IMR-90 (cell line): Measurements from ENCODE around the gene BRSK1. TPM values are rescaled to one million over a fixed set of nuclear protein-coding genes. Genes with fewer than 3 reads are reported as not detected.

ENCODE experiments used
- ATAC-seq: fragments of 200-7000 bp; cut with Tn5 transposase; 2 replicates; pipeline ENCODE4 v1.9.1; 2020; ENCODE audit warnings: low read depth, mild to moderate bottlenecking, moderate library complexity
- BruUV-seq: library from RNA; stranded (reverse); fragments of 400-500 nt; replicated peaks from 2 replicates; lab custom pipeline; 2021; lab: Mats Ljungman, UMichigan
- CTCF ChIA-PET: fragments of 300-600 bp; formaldehyde crosslinking; extraction: SDS; loops from one replicate; lab custom pipeline; 2021; ENCODE audit warnings: antibody characterized with exemption; lab: Yijun Ruan, JAX
- POLR2A ChIA-PET: fragments of 300-600 bp; sonication (Branson Sonifier 250); formaldehyde crosslinking; loops from one replicate; lab custom pipeline; 2022; ENCODE audit warnings: antibody characterized with exemption; ENCODE audit not compliant: unreplicated experiment; lab: Charles Lee
- DNase-seq: peaks from one replicate; pipeline ENCODE4 v3.0.0; 2013
- H2AFZ ChIP-seq: replicated peaks from 2 replicates; pipeline ENCODE3; 2013; ENCODE audit warnings: low read length, mild to moderate bottlenecking; ENCODE audit not compliant: poor library complexity
- H2AK5ac ChIP-seq: 2 replicates; pipeline ENCODE4 v1.6.1; 2013; ENCODE audit warnings: low read depth, low read length, inconsistent platforms
- H2AK9ac ChIP-seq: replicated peaks from 2 replicates; pipeline ENCODE3; 2013; ENCODE audit warnings: mild to moderate bottlenecking, low read depth, low read length, moderate library complexity; ENCODE audit not compliant: poor library complexity
- H2BK120ac ChIP-seq: 2 replicates; pipeline ENCODE4 v1.6.1; 2013; ENCODE audit warnings: low read depth, low read length, inconsistent platforms
- H2BK15ac ChIP-seq: 3 replicates; pipeline ENCODE4 v1.6.1; 2013; ENCODE audit warnings: low read depth, low read length, inconsistent platforms
- H2BK20ac ChIP-seq: 2 replicates; pipeline ENCODE4 v1.6.1; 2013; ENCODE audit warnings: low read depth, mild to moderate bottlenecking, inconsistent platforms, low read length, moderate library complexity
- H2BK5ac ChIP-seq: 2 replicates; pipeline ENCODE4 v1.6.1; 2013; ENCODE audit warnings: mild to moderate bottlenecking, low read depth, low read length, inconsistent platforms; ENCODE audit not compliant: poor library complexity, severe bottlenecking
- H3K14ac ChIP-seq: replicated peaks from 2 replicates; pipeline ENCODE4 v1.6.1; 2013; ENCODE audit warnings: low read depth, low read length, inconsistent platforms
- H3K18ac ChIP-seq: 2 replicates; pipeline ENCODE4 v1.6.1; 2013; ENCODE audit warnings: low read depth, low read length, control low read depth
- H3K23ac ChIP-seq: 2 replicates; pipeline ENCODE4 v1.6.1; 2013; ENCODE audit warnings: low read depth, low read length, inconsistent platforms
- H3K27ac ChIP-seq: 2 replicates; pipeline ENCODE4 v1.5.1; 2013; ENCODE audit warnings: mild to moderate bottlenecking, control low read depth, low read length; ENCODE audit not compliant: insufficient read depth
- H3K27me3 ChIP-seq: 2 replicates; pipeline ENCODE4 v1.6.1; 2013; ENCODE audit warnings: low read length; ENCODE audit not compliant: control insufficient read depth, insufficient read depth
- H3K36me3 ChIP-seq: 2 replicates; pipeline ENCODE4 v1.6.1; 2013; ENCODE audit warnings: low read length, mixed read lengths; ENCODE audit not compliant: control insufficient read depth, insufficient read depth
- H3K4ac ChIP-seq: 2 replicates; pipeline ENCODE4 v1.6.1; 2013; ENCODE audit warnings: low read depth, low read length, inconsistent platforms
- H3K4me1 ChIP-seq: 2 replicates; pipeline ENCODE4 v1.6.1; 2013; ENCODE audit warnings: low read length, mixed read lengths; ENCODE audit not compliant: control insufficient read depth, insufficient read depth
- H3K4me2 ChIP-seq: 2 replicates; pipeline ENCODE4 v1.6.1; 2013; ENCODE audit warnings: low read depth, mild to moderate bottlenecking, control low read depth, low read length, moderate library complexity
- H3K4me3 ChIP-seq: 2 replicates; pipeline ENCODE4 v1.5.1; 2013; ENCODE audit warnings: low read depth, mild to moderate bottlenecking, control low read depth, low read length, moderate library complexity; ENCODE audit not compliant: insufficient read depth
- H3K56ac ChIP-seq: 2 replicates; pipeline ENCODE4 v1.6.1; 2013; ENCODE audit warnings: low read length, inconsistent platforms; ENCODE audit not compliant: insufficient read depth; ENCODE audit errors: extremely low read depth
- H3K79me1 ChIP-seq, 2 experiments: 2 replicates each; pipeline ENCODE4 v1.6.1; 2013; ENCODE audit warnings: low read length in 2 of 2, inconsistent platforms in 1 of 2, low read depth in 1 of 2
- H3K9ac ChIP-seq: 2 replicates; pipeline ENCODE4 v1.6.1; 2013; ENCODE audit warnings: low read depth, low read length, control low read depth
- H3K9me1 ChIP-seq: 2 replicates; pipeline ENCODE4 v1.6.1; 2013; ENCODE audit warnings: low read length, inconsistent platforms; ENCODE audit not compliant: insufficient read depth
- H3K9me3 ChIP-seq: 2 replicates; pipeline ENCODE4 v1.6.1; 2013; ENCODE audit warnings: low read length; ENCODE audit not compliant: control insufficient read depth, insufficient read depth
- H4K20me1 ChIP-seq: 2 replicates; pipeline ENCODE4 v1.6.1; 2013; ENCODE audit warnings: low read length, inconsistent platforms; ENCODE audit not compliant: insufficient read depth
- H4K5ac ChIP-seq: 2 replicates; pipeline ENCODE4 v1.6.1; 2013; ENCODE audit warnings: mild to moderate bottlenecking, low read depth, low read length, control low read depth
- H4K8ac ChIP-seq, 2 experiments: 2 replicates each; pipeline ENCODE4 v1.6.1; 2013; ENCODE audit warnings: low read depth in 2 of 2, low read length in 2 of 2, control low read depth in 1 of 2, inconsistent platforms in 1 of 2
- H4K91ac ChIP-seq: 2 replicates; pipeline ENCODE4 v1.6.1; 2013; ENCODE audit warnings: low read depth, low read length, inconsistent platforms; ENCODE audit not compliant: insufficient read depth
- BHLHE40 ChIP-seq: fragments of 150-350 bp; IDR thresholded peaks from 2 replicates; pipeline ENCODE4 v1.6.1; 2016; ENCODE audit warnings: mild to moderate bottlenecking, low read depth, low read length
- CEBPB ChIP-seq: IDR thresholded peaks from 2 replicates; pipeline ENCODE4 v1.6.1; 2012; ENCODE audit warnings: low read depth, low read length, improper control_type of control experiment
- FOS ChIP-seq: fragments of 150-350 bp; IDR thresholded peaks from 2 replicates; pipeline ENCODE4 v1.6.1; 2016; ENCODE audit warnings: low read depth, low read length
- MXI1 ChIP-seq: IDR thresholded peaks from 2 replicates; pipeline ENCODE4 v1.6.1; 2012; ENCODE audit warnings: low read depth, mild to moderate bottlenecking, low read length, moderate library complexity, borderline replicate concordance
- NFE2L2 ChIP-seq: fragments of 150-350 bp; IDR thresholded peaks from 2 replicates; pipeline ENCODE4 v1.6.1; 2016; ENCODE audit warnings: low read depth, mild to moderate bottlenecking, low read length
- SMC3 ChIP-seq: fragments of 150-350 bp; IDR thresholded peaks from 2 replicates; pipeline ENCODE4 v1.6.1; 2016; ENCODE audit warnings: low read depth, mild to moderate bottlenecking, antibody characterized with exemption, low read length, moderate library complexity
- WGBS, 2 experiments: methylation state at CpG; one replicate each; pipeline versions ENCODE4 v1.1.5 to v1.1.7; 2013; ENCODE audit warnings: missing lambda C conversion rate in 2 of 2; ENCODE audit not compliant: insufficient read length in 1 of 2; ENCODE audit errors: extremely low coverage in 2 of 2; 5-methylcytosine and 5-hydroxymethylcytosine counted together
- dilution Hi-C: fragments of 300-500 bp; cut with HindIII; formaldehyde crosslinking; loops from one replicate; pipeline ENCODE4 v1.14.3; 2018; ENCODE audit warnings: low sequenced_read_pairs; ENCODE audit not compliant: unreplicated experiment
- in situ Hi-C: fragments of 300-500 bp; cut with MboI; formaldehyde crosslinking; loops from 3 replicates; pipeline ENCODE4 v1.14.3; 2019; ENCODE audit warnings: low sequenced_read_pairs, inconsistent platforms, mixed read lengths
- intact Hi-C: fragments of 100-400 bp; cut with micrococcal nuclease; formaldehyde crosslinking; loops from 2 replicates; pipeline ENCODE4 v1.10.0; 2022
- polyA plus RNA-seq, 3 experiments: library from polyadenylated mRNA; depleted of rRNA; stranded (reverse); fragments of >200 nt; gene quantifications; 2 replicates each; pipeline ENCODE4 v1.2.3, GENCODE V29; 2012; ENCODE audit warnings: low replicate concordance in 1 of 3
- total RNA-seq: library from RNA; depleted of rRNA; stranded (reverse); fragments of >200 nt; gene quantifications from 2 replicates; pipeline ENCODE4 v1.2.3, GENCODE V29; 2012

Gene BRSK1
- total and polyA plus RNA-seq, 2 of the 4 experiments (the other 2 are of a cell fraction), result 2.5 to 22.3 TPM

GRCh38 chr19:55304980-55305379 lies 21.2 kb downstream of the BRSK1 start:
- Histone ChIP-seq H4K8ac (no peak overlapping the region), H2AK9ac (no peak overlapping the region), H3K9ac (no peak overlapping the region), H2BK5ac (no peak overlapping the region), H3K36me3 (peaks cover 48% of the 10 kb centered on the region), H2BK120ac (no peak overlapping the region), H2AFZ (no peak overlapping the region), H3K27me3 (no peaks in the 10 kb centered on the region), H3K56ac (no peak overlapping the region), H3K4me3 (no peak overlapping the region), H3K4ac (no peak overlapping the region), H2BK20ac (no peak overlapping the region), H2AK5ac (no peak overlapping the region), H3K27ac (no peak overlapping the region), H3K9me3 (no peaks in the 10 kb centered on the region; the same call in 1 of the 2 replicates), H3K9me1 (no peaks in the 10 kb centered on the region), H4K20me1 (no peaks in the 10 kb centered on the region), H3K4me1 (no peaks in the 10 kb centered on the region), H3K23ac (no peak overlapping the region), H2BK15ac (no peak overlapping the region), H3K14ac (no peak overlapping the region), H3K18ac (no peak overlapping the region), H4K5ac (no peak overlapping the region), H4K91ac (no peak overlapping the region), H3K79me1 (no peaks in the 10 kb centered on the region), H3K4me2 (no peak overlapping the region)
- no TSS peak for BruUV-seq
- intact Hi-C loops, result loop anchor here (5.0 kb wide), 1 partner anchor 82 kb away; the partner anchor contains the start of gene RPL28
- in situ Hi-C loops, result no loop called here
- dilution Hi-C loops, result no loop called here
- CTCF ChIA-PET, result no interaction called here
- WGBS, 2 experiments, result 95% methylated on average over 4 of the region's 14 CpGs; no CpG with 5 or more reads in 1 of the 2 experiments
- POLR2A ChIA-PET, result no interaction called here
- ATAC-seq, result no peak
- no peak for DNase-seq
- TF ChIP-seq NFE2L2 (no peak), SMC3 (no peak), CEBPB (no peak), BHLHE40 (no peak), MXI1 (no peak), FOS (no peak)
